Placental epithelial cell (primary cell): ENCODE results near the gene BAG1. TPM values are rescaled to one million over a fixed set of nuclear protein-coding genes. Genes with fewer than 3 reads are reported as not detected.

Experiments used
- total RNA-seq: library from RNA; depleted of rRNA; stranded (reverse); fragments of >200 nt; gene quantifications from 2 replicates; pipeline ENCODE4 v1.2.3, GENCODE V29; 2012

Gene BAG1
- 27.1 and 30.0 TPM in 2 replicates for total RNA-seq

GRCh38 chr9:33264473-33265177 is at the start of gene BAG1, which contains the start of gene CHMP5:
TSS of gene BAG1 (minus strand) at chr9:33264708.
TSS of gene CHMP5 (plus strand) at chr9:33265049. CDS start at chr9:33265079, 30 bp downstream.

GRCh38 chr9:33290247-33291030 is 25.9 kb upstream of the BAG1 start, which contains the start of gene NFX1:
TSS of gene NFX1 (plus strand) at chr9:33290516. CDS start at chr9:33290573, 57 bp downstream.

GRCh38 chr9:33239921-33240320 is 24.6 kb downstream of the BAG1 start, which contains the start of gene SPINK4:
TSS of gene SPINK4 (plus strand) at chr9:33240167. CDS start at chr9:33240209, 42 bp downstream.

Other genes with a start within 250 kb of the BAG1 start
- gene DNAJA1, start 239.4 kb downstream of the BAG1 start, total RNA-seq, result 46.3 and 47.9 TPM in 2 replicates
- 25.1 and 27.4 TPM in 2 replicates for gene SMU1, start 188.0 kb downstream of the BAG1 start, total RNA-seq
- 50.6 and 88.9 TPM in 2 replicates for gene B4GALT1, start 97.4 kb downstream of the BAG1 start, total RNA-seq
- not detected in 2 replicates for gene SPINK4, start 24.5 kb downstream of the BAG1 start, total RNA-seq
- 58.5 and 64.8 TPM in 2 replicates for gene CHMP5, start 341 bp upstream of the BAG1 start, total RNA-seq
- gene NFX1, start 25.8 kb upstream of the BAG1 start, total RNA-seq, result 34.5 and 35.5 TPM in 2 replicates
- gene AQP7, start 137.9 kb upstream of the BAG1 start, total RNA-seq, result not detected in 2 replicates
- 0.79 and 3.4 TPM in 2 replicates for gene AQP3, start 182.9 kb upstream of the BAG1 start, total RNA-seq
- gene NOL6, start 209.2 kb upstream of the BAG1 start, total RNA-seq, result 23.9 and 32.1 TPM in 2 replicates